ENCODE measurements around the gene RIMS3. TPM values are rescaled to one million over a fixed set of nuclear protein-coding genes. Genes with fewer than 3 reads are reported as not detected.

RIMS3 gene
- total and polyA plus RNA-seq, 12 donors, result 0.14 to 2.0 (median 0.71) TPM

- no peaks in the 10 kb centered on the region for H3K9me3 ChIP-seq
- peaks cover 0 to 74% (median 68%) of the 10 kb centered on the region in 9 donors for H3K4me1 ChIP-seq
- peaks cover 0 to 16% (median 0%) of the 10 kb centered on the region in 9 donors for H3K36me3 ChIP-seq
- peak overlapping the region; percentile 79 to 91 (median 88) for H3K27ac ChIP-seq
- DNase-seq (peak; percentile 21 to 92), ATAC-seq (peak; percentile 91 to 97 (median 95))
- 1 to 3% methylated on average over 10 of the region's 10 CpGs for WGBS, 2 donors
- H3K4me3 ChIP-seq, result peak overlapping the region; percentile 19 to 67 (median 62)
- intact Hi-C loops (cut with DNase I), result loop anchor here in 1 of 10 donors (1.0 kb wide), 1 partner anchor 17 kb away; no protein-coding TSS in a partner anchor
- H3K27me3 ChIP-seq, result no peaks in the 10 kb centered on the region
- TF ChIP-seq CTCF (IDR thresholded peaks at IDR 0.05), result no peak
Measured at GRCh38 chr1:40709100-40709801, 43.8 kb upstream of the RIMS3 start.

- H3K36me3 ChIP-seq, result peaks cover 0 to 12% (median 0%) of the 10 kb centered on the region in 9 donors
- intact Hi-C loops (cut with DNase I), result loop anchor here in 1 of 10 donors (1.0 kb wide), 1 partner anchor 16 kb away; no protein-coding TSS in a partner anchor
- ATAC-seq (peak; percentile 20 to 64 (median 56)), DNase-seq (no peak)
- 0 to 4% methylated on average over 3 of the region's 3 CpGs for WGBS, 2 donors
- peak overlapping the region; percentile 79 to 91 (median 88) for H3K27ac ChIP-seq
- no peak for TF ChIP-seq CTCF (IDR thresholded peaks at IDR 0.05)
- H3K4me3 ChIP-seq, result peak overlapping the region in 9 of 10 donors; percentile 35 to 67 (median 64)
- H3K4me1 ChIP-seq, result peaks cover 0 to 74% (median 67%) of the 10 kb centered on the region in 9 donors
- no peaks in the 10 kb centered on the region for H3K9me3 ChIP-seq
- H3K27me3 ChIP-seq, result no peaks in the 10 kb centered on the region
Measured at GRCh38 chr1:40708750-40709099, 43.2 kb upstream of the RIMS3 start.

- DNase-seq, result no peak
- 98 to 100% methylated on average over 4 of the region's 4 CpGs for WGBS, 2 donors
- H3K4me1 ChIP-seq, result peaks cover 0 to 69% (median 56%) of the 10 kb centered on the region in 9 donors
- TF ChIP-seq CTCF (IDR thresholded peaks at IDR 0.05), result no peak
- no peaks in the 10 kb centered on the region for H3K9me3 ChIP-seq
- no peaks in the 10 kb centered on the region for H3K27me3 ChIP-seq
- intact Hi-C loops (cut with DNase I), result no loop called here
- no peaks in the 10 kb centered on the region for H3K36me3 ChIP-seq
- no peak overlapping the region for H3K4me3 ChIP-seq
- no peak for ATAC-seq
- no peak overlapping the region for H3K27ac ChIP-seq
Measured at GRCh38 chr1:40706626-40707025, 41.1 kb upstream of the RIMS3 start.

GRCh38 chr1:40704817-40705733 lies 39.6 kb upstream of the RIMS3 start:
- no peak overlapping the region for H3K4me3 ChIP-seq
- no peak for ATAC-seq
- WGBS, 2 donors, result 74 to 75% methylated on average over 3 of the region's 3 CpGs
- peaks cover 0 to 62% (median 49%) of the 10 kb centered on the region in 9 donors for H3K4me1 ChIP-seq
- no peaks in the 10 kb centered on the region for H3K27me3 ChIP-seq
- no peak for TF ChIP-seq CTCF (IDR thresholded peaks at IDR 0.05)
- DNase-seq, result no peak
- intact Hi-C loops (cut with DNase I), result no loop called here
- no peaks in the 10 kb centered on the region for H3K9me3 ChIP-seq
- no peaks in the 10 kb centered on the region for H3K36me3 ChIP-seq
- H3K27ac ChIP-seq, result no peak overlapping the region
